Endothelial cell (in vitro differentiated cells): ENCODE measurements around the gene PAPLN. TPM values are rescaled to one million over a fixed set of nuclear protein-coding genes. Genes with fewer than 3 reads are reported as not detected.
A peak's percentile ranks its signal among the peaks of the same experiment; 100 is the strongest.

Experiments used
- DNase-seq: peaks from one replicate; pipeline ENCODE4 v3.0.0; 2021; ENCODE audit warnings: low spot score
- H3K27ac Mint-ChIP-seq: one replicate; pipeline ENCODE4 v1.8.0; 2021; ENCODE audit warnings: mixed read lengths, inconsistent platforms; ENCODE audit not compliant: unreplicated experiment
- H3K27me3 Mint-ChIP-seq: one replicate; pipeline ENCODE4 v1.8.0; 2021; ENCODE audit warnings: mild to moderate bottlenecking, moderate library complexity, mixed read lengths, inconsistent platforms; ENCODE audit not compliant: unreplicated experiment
- H3K36me3 Mint-ChIP-seq: one replicate; pipeline ENCODE4 v1.8.0; 2021; ENCODE audit warnings: mild to moderate bottlenecking, low read depth, mixed read lengths, inconsistent platforms; ENCODE audit not compliant: unreplicated experiment
- H3K4me1 Mint-ChIP-seq: one replicate; pipeline ENCODE4 v1.8.0; 2021; ENCODE audit warnings: mild to moderate bottlenecking, mixed read lengths, inconsistent platforms; ENCODE audit not compliant: unreplicated experiment
- H3K4me3 Mint-ChIP-seq: one replicate; pipeline ENCODE4 v1.8.0; 2021; ENCODE audit warnings: mild to moderate bottlenecking, mixed read lengths, inconsistent platforms; ENCODE audit not compliant: unreplicated experiment
- H3K9me3 Mint-ChIP-seq: one replicate; pipeline ENCODE4 v1.8.0; 2021; ENCODE audit warnings: mixed read lengths, inconsistent platforms; ENCODE audit not compliant: unreplicated experiment
- CTCF ChIP-seq: fragments of 200-600 bp; sonication (generic); IDR thresholded peaks from one replicate; pipeline ENCODE4 v1.5.0; 2021; ENCODE audit warnings: antibody characterized with exemption; ENCODE audit not compliant: unreplicated experiment
- total RNA-seq: library from RNA; stranded (reverse); fragmentation: NEBNext Ultra II Directional; extraction: Animal tissue kit (Norgen Biotek cat#: 25700); gene quantifications from one replicate; pipeline ENCODE4 v1.2.1, GENCODE V29; 2021; ENCODE audit not compliant: unreplicated experiment

The PAPLN gene
- total RNA-seq, 1 donor from 2014 or later = 1.1 TPM

GRCh38 chr14:73262427-73263183, 25.3 kb downstream of the PAPLN start:
- TF ChIP-seq CTCF = no peak
- H3K4me1 Mint-ChIP-seq = peaks cover 2% of the 10 kb centered on the region
- DNase-seq = no peak
- H3K4me3 Mint-ChIP-seq = no peak overlapping the region
- no peaks in the 10 kb centered on the region for H3K9me3 Mint-ChIP-seq
- no peaks in the 10 kb centered on the region for H3K36me3 Mint-ChIP-seq
- H3K27me3 Mint-ChIP-seq = peaks cover 31% of the 10 kb centered on the region
- no peak overlapping the region for H3K27ac Mint-ChIP-seq

GRCh38 chr14:73263606-73264005, 26.3 kb downstream of the PAPLN start:
- no peak overlapping the region for H3K4me3 Mint-ChIP-seq
- no peak for TF ChIP-seq CTCF
- H3K27ac Mint-ChIP-seq = no peak overlapping the region
- H3K27me3 Mint-ChIP-seq = peaks cover 34% of the 10 kb centered on the region
- no peaks in the 10 kb centered on the region for H3K9me3 Mint-ChIP-seq
- DNase-seq = no peak
- peaks cover 7% of the 10 kb centered on the region for H3K4me1 Mint-ChIP-seq
- peaks cover 4% of the 10 kb centered on the region for H3K36me3 Mint-ChIP-seq

GRCh38 chr14:73264080-73264884, 27.0 kb downstream of the PAPLN start:
- Mint-ChIP-seq H3K9me3 (no peaks in the 10 kb centered on the region), H3K36me3 (peaks cover 10% of the 10 kb centered on the region), H3K4me1 (peaks cover 13% of the 10 kb centered on the region), H3K27ac (peak overlapping the region; percentile 57), H3K4me3 (peak overlapping the region; percentile 47), H3K27me3 (peaks cover 41% of the 10 kb centered on the region)
- no peak for TF ChIP-seq CTCF
- no peak for DNase-seq

GRCh38 chr14:73264885-73265720, 27.8 kb downstream of the PAPLN start:
- no peak for TF ChIP-seq CTCF
- Mint-ChIP-seq H3K36me3 (peaks cover 11% of the 10 kb centered on the region), H3K4me3 (no peak overlapping the region), H3K9me3 (no peaks in the 10 kb centered on the region), H3K27me3 (peaks cover 41% of the 10 kb centered on the region), H3K4me1 (peaks cover 13% of the 10 kb centered on the region), H3K27ac (no peak overlapping the region)
- no peak for DNase-seq
